ENCODE measurements around the gene C11orf86. TPM values are rescaled to one million over a fixed set of nuclear protein-coding genes. Genes with fewer than 3 reads are reported as not detected.
"Not testable (repeated sequence)": the region's sequence is repeated elsewhere in the genome, so short reads cannot be mapped to it uniquely, and the experiment has no call there.

The C11orf86 gene
- total RNA-seq, 1 donor, result not detected

- H3K27me3 ChIP-seq (ENCODE audit: insufficient read depth, low read length), result no peaks in the 10 kb centered on the region
- no peaks in the 10 kb centered on the region for H3K9me3 ChIP-seq (ENCODE audit: low read depth, low read length)
- no peaks in the 10 kb centered on the region for H3K4me1 ChIP-seq (ENCODE audit: insufficient read depth, low read length)
- no peak overlapping the region for H3K4me3 ChIP-seq (ENCODE audit: low read length)
Observed at GRCh38 chr11:66996609-66997273, 21.6 kb downstream of the C11orf86 start.

- no peaks in the 10 kb centered on the region for H3K9me3 ChIP-seq (ENCODE audit: low read depth, low read length)
Observed at GRCh38 chr11:66999555-66999954, 24.5 kb downstream of the C11orf86 start.

GRCh38 chr11:67001332-67001731 lies 26.2 kb downstream of the C11orf86 start:
- Histone ChIP-seq H3K27me3 (ENCODE audit: insufficient read depth, low read length) (no peaks in the 10 kb centered on the region), H3K9me3 (ENCODE audit: low read depth, low read length) (no peaks in the 10 kb centered on the region), H3K4me3 (ENCODE audit: low read length) (no peak overlapping the region), H3K4me1 (ENCODE audit: insufficient read depth, low read length) (no peaks in the 10 kb centered on the region)

More at GRCh38 chr11:66999555-66999954, 24.5 kb downstream of the C11orf86 start:
- Histone ChIP-seq H3K4me1 (ENCODE audit: insufficient read depth, low read length) (no peaks in the 10 kb centered on the region), H3K4me3 (ENCODE audit: low read length) (no peak overlapping the region), H3K27me3 (ENCODE audit: insufficient read depth, low read length) (no peaks in the 10 kb centered on the region)

- Histone ChIP-seq H3K4me3 (ENCODE audit: low read length) (no peak overlapping the region), H3K9me3 (ENCODE audit: low read depth, low read length) (no peaks in the 10 kb centered on the region), H3K4me1 (ENCODE audit: insufficient read depth, low read length) (no peaks in the 10 kb centered on the region), H3K27me3 (ENCODE audit: insufficient read depth, low read length) (no peaks in the 10 kb centered on the region)
Observed at GRCh38 chr11:67002297-67002913, 27.3 kb downstream of the C11orf86 start.

- Histone ChIP-seq H3K4me3 (ENCODE audit: low read length) (no peak overlapping the region), H3K4me1 (ENCODE audit: insufficient read depth, low read length) (no peaks in the 10 kb centered on the region), H3K9me3 (ENCODE audit: low read depth, low read length) (no peaks in the 10 kb centered on the region), H3K27me3 (ENCODE audit: insufficient read depth, low read length) (no peaks in the 10 kb centered on the region)
Observed at GRCh38 chr11:67002921-67003411, 27.9 kb downstream of the C11orf86 start.

- not testable (repeated sequence) for H3K4me1 ChIP-seq (ENCODE audit: insufficient read depth, low read length); H3K27me3 ChIP-seq (ENCODE audit: insufficient read depth, low read length); H3K4me3 ChIP-seq (ENCODE audit: low read length); H3K9me3 ChIP-seq (ENCODE audit: low read depth, low read length)
Observed at GRCh38 chr11:67005200-67005599, 30.1 kb downstream of the C11orf86 start.

GRCh38 chr11:67006029-67006884 lies 31.2 kb downstream of the C11orf86 start:
- Histone ChIP-seq H3K27me3 (ENCODE audit: insufficient read depth, low read length) (no peaks in the 10 kb centered on the region), H3K9me3 (ENCODE audit: low read depth, low read length) (no peaks in the 10 kb centered on the region), H3K4me1 (ENCODE audit: insufficient read depth, low read length) (no peaks in the 10 kb centered on the region), H3K4me3 (ENCODE audit: low read length) (no peak overlapping the region)

GRCh38 chr11:67007126-67007525 lies 32.0 kb downstream of the C11orf86 start:
- no peaks in the 10 kb centered on the region for H3K4me1 ChIP-seq (ENCODE audit: insufficient read depth, low read length)
- no peak overlapping the region for H3K4me3 ChIP-seq (ENCODE audit: low read length)
- H3K9me3 ChIP-seq (ENCODE audit: low read depth, low read length), result no peaks in the 10 kb centered on the region
- H3K27me3 ChIP-seq (ENCODE audit: insufficient read depth, low read length), result no peaks in the 10 kb centered on the region

- H3K27me3 ChIP-seq (ENCODE audit: insufficient read depth, low read length), result no peaks in the 10 kb centered on the region
- no peaks in the 10 kb centered on the region for H3K9me3 ChIP-seq (ENCODE audit: low read depth, low read length)
- H3K4me1 ChIP-seq (ENCODE audit: insufficient read depth, low read length), result no peaks in the 10 kb centered on the region
- H3K4me3 ChIP-seq (ENCODE audit: low read length), result no peak overlapping the region
Observed at GRCh38 chr11:67010296-67010905, 35.3 kb downstream of the C11orf86 start.

GRCh38 chr11:67013511-67014045 lies 38.5 kb downstream of the C11orf86 start:
- H3K4me3 ChIP-seq (ENCODE audit: low read length), result no peak overlapping the region
- no peaks in the 10 kb centered on the region for H3K27me3 ChIP-seq (ENCODE audit: insufficient read depth, low read length)
- no peaks in the 10 kb centered on the region for H3K4me1 ChIP-seq (ENCODE audit: insufficient read depth, low read length)
- H3K9me3 ChIP-seq (ENCODE audit: low read depth, low read length), result no peaks in the 10 kb centered on the region

- H3K9me3 ChIP-seq (ENCODE audit: low read depth, low read length), result no peaks in the 10 kb centered on the region
- H3K4me1 ChIP-seq (ENCODE audit: insufficient read depth, low read length), result no peaks in the 10 kb centered on the region
- no peak overlapping the region for H3K4me3 ChIP-seq (ENCODE audit: low read length)
- no peaks in the 10 kb centered on the region for H3K27me3 ChIP-seq (ENCODE audit: insufficient read depth, low read length)
Observed at GRCh38 chr11:67014343-67014742, 39.2 kb downstream of the C11orf86 start.

GRCh38 chr11:67015048-67015447 lies 39.9 kb downstream of the C11orf86 start:
- no peak overlapping the region for H3K4me3 ChIP-seq (ENCODE audit: low read length)
- no peaks in the 10 kb centered on the region for H3K4me1 ChIP-seq (ENCODE audit: insufficient read depth, low read length)
- H3K9me3 ChIP-seq (ENCODE audit: low read depth, low read length), result no peaks in the 10 kb centered on the region
- H3K27me3 ChIP-seq (ENCODE audit: insufficient read depth, low read length), result no peaks in the 10 kb centered on the region

- Histone ChIP-seq H3K4me1 (ENCODE audit: insufficient read depth, low read length) (no peaks in the 10 kb centered on the region), H3K4me3 (ENCODE audit: low read length) (no peak overlapping the region), H3K9me3 (ENCODE audit: low read depth, low read length) (no peaks in the 10 kb centered on the region), H3K27me3 (ENCODE audit: insufficient read depth, low read length) (peaks cover 2% of the 10 kb centered on the region)
Observed at GRCh38 chr11:67016550-67016949, 41.4 kb downstream of the C11orf86 start.

GRCh38 chr11:67020949-67021348 lies 45.8 kb downstream of the C11orf86 start:
- peaks cover 31% of the 10 kb centered on the region for H3K4me1 ChIP-seq (ENCODE audit: insufficient read depth, low read length)
- H3K9me3 ChIP-seq (ENCODE audit: low read depth, low read length), result no peaks in the 10 kb centered on the region
- peaks cover 36% of the 10 kb centered on the region for H3K27me3 ChIP-seq (ENCODE audit: insufficient read depth, low read length)
- H3K4me3 ChIP-seq (ENCODE audit: low read length), result no peak overlapping the region
